NCI-H82 treated with DMSO at 0.1 percent for 48 hours (cell line): ENCODE measurements around the gene CAMTA1.
A peak's percentile ranks its signal among the peaks of the same experiment; 100 is the strongest.

Experiments
- DNase-seq: peaks from one replicate; lab custom pipeline; 2025; ENCODE audit not compliant: unreplicated experiment; lab: John Stamatoyannopoulos, UW

Gene CAMTA1

GRCh38 chr1:6953907-6954364 is 168.7 kb downstream of the CAMTA1 start:
- DNase-seq = peak; percentile 33

GRCh38 chr1:6954591-6954990 is 169.3 kb downstream of the CAMTA1 start:
- DNase-seq = peak; percentile 47

GRCh38 chr1:6955357-6956094 is 170.3 kb downstream of the CAMTA1 start:
- DNase-seq = no peak

GRCh38 chr1:6956488-6957159 is 171.4 kb downstream of the CAMTA1 start:
- DNase-seq = no peak

GRCh38 chr1:6957341-6957740 is 172.1 kb downstream of the CAMTA1 start:
- DNase-seq = no peak

GRCh38 chr1:6958407-6959030 is 173.3 kb downstream of the CAMTA1 start:
- DNase-seq = no peak

GRCh38 chr1:6959491-6959890 is 174.2 kb downstream of the CAMTA1 start:
- no peak for DNase-seq

GRCh38 chr1:6960291-6960811 is 175.1 kb downstream of the CAMTA1 start:
- DNase-seq = peak; percentile 81

- DNase-seq = no peak
Observed at GRCh38 chr1:6960860-6961259, 175.6 kb downstream of the CAMTA1 start.

GRCh38 chr1:6961289-6961688 is 176.0 kb downstream of the CAMTA1 start:
- no peak for DNase-seq

- no peak for DNase-seq
Observed at GRCh38 chr1:6961905-6962477, 176.7 kb downstream of the CAMTA1 start.

- DNase-seq = peak; percentile 100
Observed at GRCh38 chr1:6962478-6962995, 177.3 kb downstream of the CAMTA1 start.

- peak; percentile 100 for DNase-seq
Observed at GRCh38 chr1:6962996-6963911, 178.0 kb downstream of the CAMTA1 start.

GRCh38 chr1:6963912-6964307 is 178.7 kb downstream of the CAMTA1 start:
- no peak for DNase-seq

GRCh38 chr1:6965083-6965934 is 180.1 kb downstream of the CAMTA1 start:
- DNase-seq = no peak

- no peak for DNase-seq
Observed at GRCh38 chr1:6965935-6966241, 180.6 kb downstream of the CAMTA1 start.

- no peak for DNase-seq
Observed at GRCh38 chr1:6966326-6966725, 181.1 kb downstream of the CAMTA1 start.

GRCh38 chr1:6967431-6968111 is 182.3 kb downstream of the CAMTA1 start:
- DNase-seq = no peak

GRCh38 chr1:6969106-6969505 is 183.9 kb downstream of the CAMTA1 start:
- DNase-seq = no peak
